Measurements from ENCODE around the gene RNF11.

DNA sequence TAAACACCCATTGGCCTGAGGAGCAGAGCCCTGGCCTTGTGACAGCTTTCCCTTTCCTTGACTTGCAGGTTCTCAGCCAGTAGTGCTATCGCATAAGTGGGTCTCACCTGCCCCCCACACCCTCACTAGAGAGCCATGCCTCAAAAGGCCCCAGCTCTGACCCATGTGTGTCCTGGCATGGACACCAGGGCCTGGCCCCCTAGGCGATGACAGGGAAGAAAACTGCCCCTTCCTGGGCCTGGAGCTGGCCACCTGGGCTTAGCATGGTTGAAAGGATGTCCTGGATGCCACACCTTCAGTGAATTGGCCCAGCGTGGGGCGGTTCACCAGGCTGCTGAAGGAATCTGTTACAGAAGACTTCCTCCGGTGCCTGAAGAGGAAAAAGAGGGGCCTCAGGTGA, 75.8 kb downstream of the RNF11 start:
- TF ChIP-seq, protein P1, sequence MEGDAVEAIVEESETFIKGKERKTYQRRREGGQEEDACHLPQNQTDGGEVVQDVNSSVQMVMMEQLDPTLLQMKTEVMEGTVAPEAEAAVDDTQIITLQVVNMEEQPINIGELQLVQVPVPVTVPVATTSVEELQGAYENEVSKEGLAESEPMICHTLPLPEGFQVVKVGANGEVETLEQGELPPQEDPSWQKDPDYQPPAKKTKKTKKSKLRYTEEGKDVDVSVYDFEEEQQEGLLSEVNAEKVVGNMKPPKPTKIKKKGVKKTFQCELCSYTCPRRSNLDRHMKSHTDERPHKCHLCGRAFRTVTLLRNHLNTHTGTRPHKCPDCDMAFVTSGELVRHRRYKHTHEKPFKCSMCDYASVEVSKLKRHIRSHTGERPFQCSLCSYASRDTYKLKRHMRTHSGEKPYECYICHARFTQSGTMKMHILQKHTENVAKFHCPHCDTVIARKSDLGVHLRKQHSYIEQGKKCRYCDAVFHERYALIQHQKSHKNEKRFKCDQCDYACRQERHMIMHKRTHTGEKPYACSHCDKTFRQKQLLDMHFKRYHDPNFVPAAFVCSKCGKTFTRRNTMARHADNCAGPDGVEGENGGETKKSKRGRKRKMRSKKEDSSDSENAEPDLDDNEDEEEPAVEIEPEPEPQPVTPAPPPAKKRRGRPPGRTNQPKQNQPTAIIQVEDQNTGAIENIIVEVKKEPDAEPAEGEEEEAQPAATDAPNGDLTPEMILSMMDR (IDR thresholded peaks at IDR 0.05; ENCODE audit: insufficient read depth, low read length): no peak
- TF ChIP-seq POLR2AphosphoS5 (IDR thresholded peaks at IDR 0.05; ENCODE audit: low read depth): no peak
- TF ChIP-seq, protein P2, sequence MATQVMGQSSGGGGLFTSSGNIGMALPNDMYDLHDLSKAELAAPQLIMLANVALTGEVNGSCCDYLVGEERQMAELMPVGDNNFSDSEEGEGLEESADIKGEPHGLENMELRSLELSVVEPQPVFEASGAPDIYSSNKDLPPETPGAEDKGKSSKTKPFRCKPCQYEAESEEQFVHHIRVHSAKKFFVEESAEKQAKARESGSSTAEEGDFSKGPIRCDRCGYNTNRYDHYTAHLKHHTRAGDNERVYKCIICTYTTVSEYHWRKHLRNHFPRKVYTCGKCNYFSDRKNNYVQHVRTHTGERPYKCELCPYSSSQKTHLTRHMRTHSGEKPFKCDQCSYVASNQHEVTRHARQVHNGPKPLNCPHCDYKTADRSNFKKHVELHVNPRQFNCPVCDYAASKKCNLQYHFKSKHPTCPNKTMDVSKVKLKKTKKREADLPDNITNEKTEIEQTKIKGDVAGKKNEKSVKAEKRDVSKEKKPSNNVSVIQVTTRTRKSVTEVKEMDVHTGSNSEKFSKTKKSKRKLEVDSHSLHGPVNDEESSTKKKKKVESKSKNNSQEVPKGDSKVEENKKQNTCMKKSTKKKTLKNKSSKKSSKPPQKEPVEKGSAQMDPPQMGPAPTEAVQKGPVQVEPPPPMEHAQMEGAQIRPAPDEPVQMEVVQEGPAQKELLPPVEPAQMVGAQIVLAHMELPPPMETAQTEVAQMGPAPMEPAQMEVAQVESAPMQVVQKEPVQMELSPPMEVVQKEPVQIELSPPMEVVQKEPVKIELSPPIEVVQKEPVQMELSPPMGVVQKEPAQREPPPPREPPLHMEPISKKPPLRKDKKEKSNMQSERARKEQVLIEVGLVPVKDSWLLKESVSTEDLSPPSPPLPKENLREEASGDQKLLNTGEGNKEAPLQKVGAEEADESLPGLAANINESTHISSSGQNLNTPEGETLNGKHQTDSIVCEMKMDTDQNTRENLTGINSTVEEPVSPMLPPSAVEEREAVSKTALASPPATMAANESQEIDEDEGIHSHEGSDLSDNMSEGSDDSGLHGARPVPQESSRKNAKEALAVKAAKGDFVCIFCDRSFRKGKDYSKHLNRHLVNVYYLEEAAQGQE (IDR thresholded peaks at IDR 0.05; ENCODE audit: insufficient replicate concordance, low read depth): no peak
- TF ChIP-seq GABPA (IDR thresholded peaks at IDR 0.05; ENCODE audit: low read depth): no peak
- TF ChIP-seq SPI1 (IDR thresholded peaks at IDR 0.05; ENCODE audit: borderline replicate concordance, low read depth): no peak

All from HL-60 (cell line).